Activated T-cell treated with anti-CD3 and anti-CD28 coated beads for 4 hours (primary cell): ENCODE results near the gene GRWD1.

Experiments
- DNase-seq: peaks from one replicate; pipeline ENCODE4 v3.0.0-alpha.2; 2020

Gene GRWD1

DNA sequence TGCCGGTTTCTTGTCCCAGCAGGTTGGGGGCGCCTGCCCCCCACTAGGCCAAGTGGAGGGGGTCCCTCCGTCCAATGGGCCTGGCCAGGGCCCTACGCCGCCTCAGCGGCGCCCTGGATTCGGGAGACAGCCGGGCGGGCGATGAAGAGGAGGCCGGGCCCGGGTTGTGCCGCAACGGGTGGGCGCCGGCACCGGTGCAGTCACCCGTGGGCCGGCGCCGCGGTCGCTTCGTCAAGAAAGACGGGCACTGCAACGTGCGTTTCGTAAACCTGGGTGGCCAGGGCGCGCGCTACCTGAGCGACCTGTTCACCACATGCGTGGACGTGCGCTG is 15.8 kb downstream of the GRWD1 start:
- DNase-seq = no peak

DNA sequence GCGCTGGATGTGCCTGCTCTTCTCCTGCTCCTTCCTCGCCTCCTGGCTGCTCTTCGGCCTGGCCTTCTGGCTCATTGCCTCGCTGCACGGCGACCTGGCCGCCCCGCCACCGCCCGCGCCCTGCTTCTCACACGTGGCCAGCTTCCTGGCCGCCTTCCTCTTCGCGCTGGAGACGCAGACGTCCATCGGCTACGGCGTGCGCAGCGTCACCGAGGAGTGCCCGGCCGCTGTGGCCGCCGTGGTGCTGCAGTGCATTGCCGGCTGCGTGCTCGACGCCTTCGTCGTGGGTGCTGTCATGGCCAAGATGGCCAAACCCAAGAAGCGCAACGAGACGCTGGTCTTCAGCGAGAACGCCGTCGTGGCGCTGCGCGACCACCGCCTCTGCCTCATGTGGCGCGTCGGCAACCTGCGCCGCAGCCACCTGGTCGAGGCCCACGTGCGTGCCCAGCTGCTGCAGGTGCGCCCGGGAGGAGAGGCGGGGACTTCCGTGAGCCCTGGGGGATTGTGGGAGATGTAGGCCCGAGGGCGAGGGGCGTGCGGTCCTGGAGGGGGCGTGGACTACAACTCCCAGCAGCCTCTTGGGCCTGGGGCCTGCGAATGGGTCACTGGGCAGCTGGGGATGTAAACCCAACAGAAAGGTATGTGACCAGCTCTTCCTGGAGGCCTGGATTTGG is 16.3 kb downstream of the GRWD1 start:
- no peak for DNase-seq

DNA sequence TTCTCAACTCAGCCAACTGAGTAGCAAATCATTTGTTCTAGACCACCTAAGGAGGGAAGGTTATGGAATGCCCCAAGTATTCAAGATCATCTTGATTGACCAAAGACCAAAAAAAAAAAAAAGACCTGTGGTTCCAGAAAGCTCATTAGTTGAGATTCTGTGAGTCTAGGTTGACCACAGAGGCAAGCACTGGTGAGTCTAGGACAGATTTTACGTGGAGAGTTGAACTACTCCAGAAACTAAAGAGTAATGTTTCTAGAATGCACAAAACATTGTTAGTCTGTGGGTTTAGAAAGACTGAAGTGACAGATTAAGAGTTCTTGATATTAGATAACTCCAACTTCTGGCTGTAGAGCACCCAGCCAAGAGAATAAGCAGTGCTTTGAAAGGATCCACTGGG is 19.4 kb downstream of the GRWD1 start:
- DNase-seq = no peak

DNA sequence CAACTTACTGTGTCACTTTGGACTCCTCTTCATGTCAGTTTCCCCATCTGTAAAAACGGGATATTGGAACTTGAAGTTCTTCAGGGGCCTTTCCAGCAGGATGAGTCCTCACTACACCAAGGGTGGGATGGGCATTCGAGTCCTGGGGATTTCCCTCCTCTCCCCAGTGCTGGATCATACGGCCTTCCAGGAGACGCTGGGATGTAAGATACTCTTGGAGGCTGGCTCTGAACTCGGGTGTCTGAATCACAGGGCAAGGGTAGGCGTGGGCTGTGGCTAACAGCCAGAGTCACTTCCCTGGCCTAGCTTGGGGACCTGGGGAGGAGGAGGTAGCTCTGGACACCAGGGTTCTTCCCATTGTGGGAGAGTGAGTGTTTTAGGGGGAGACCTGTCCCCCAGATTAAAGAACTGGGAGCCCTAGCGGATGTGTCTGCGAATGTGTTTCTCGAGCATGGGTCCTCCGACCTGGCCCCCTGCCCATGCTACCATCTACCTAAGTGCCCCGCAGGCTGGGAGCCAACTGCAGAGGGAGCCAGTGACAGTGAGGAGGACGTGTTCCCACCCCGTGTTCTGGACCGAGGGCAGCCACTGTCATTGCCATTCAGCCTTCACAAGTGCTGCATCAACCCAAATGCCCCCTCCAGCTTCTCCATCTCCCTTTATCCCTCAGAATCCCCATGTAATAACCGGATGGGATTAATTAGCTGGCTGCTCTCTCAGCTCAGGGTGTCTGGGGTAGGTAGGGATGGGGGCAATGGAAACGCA is 21.0 kb downstream of the GRWD1 start:
- DNase-seq = no peak

DNA sequence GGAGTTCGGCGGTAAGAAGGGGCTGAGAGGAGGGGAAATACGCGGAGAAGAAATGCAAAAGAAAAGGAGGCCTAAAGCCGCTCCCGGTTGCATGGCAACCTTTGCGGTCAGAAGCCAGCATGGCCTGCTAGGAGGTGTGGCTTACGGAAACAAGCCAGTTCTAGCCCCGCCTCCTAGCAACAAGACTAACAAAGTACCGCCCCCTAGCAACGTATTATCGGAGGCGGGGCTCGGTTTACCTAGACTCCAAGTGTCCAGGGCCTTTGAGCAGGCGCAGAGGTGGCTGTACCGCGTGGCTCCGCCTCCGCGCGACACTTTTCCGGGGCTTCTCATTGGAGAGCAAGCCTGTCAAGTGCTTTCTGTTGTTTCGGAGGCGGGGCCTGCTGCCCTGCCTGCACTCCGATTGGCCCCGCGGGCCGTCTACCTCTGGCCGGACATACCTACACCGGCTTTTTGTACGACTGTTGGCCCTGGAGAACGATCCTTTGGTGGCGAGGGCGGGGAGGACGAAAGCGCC is 23.0 kb downstream of the GRWD1 start:
- DNase-seq = peak; percentile 97

DNA sequence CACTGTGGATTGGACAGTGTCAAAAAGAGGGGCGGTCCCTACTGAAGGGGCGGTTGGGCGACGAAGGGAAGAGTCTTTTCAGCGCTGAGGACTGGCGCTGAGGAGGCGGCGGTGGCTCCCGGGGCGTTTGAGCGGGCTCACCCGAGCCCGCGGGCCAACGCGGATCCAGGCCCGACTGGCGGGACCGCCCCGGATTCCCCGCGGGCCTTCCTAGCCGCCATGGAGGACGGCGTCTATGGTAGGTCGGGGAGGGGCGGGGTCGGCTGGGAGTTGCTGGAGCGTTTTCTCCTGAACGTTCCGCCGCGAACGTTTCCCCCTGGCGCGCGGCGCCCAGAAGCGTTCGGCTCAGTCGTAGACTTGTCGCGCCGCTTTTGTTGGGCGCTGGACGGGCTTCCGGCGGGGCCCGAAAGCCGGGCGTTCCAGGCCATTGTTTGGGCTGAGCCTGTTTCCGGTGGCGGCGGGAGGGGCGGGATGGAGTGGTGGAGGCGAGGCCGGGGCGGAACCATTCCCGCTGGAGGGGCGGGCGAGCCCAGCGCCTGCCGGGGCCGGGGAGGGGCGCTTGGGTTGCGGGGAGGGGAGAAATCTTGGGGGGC is 23.6 kb downstream of the GRWD1 start, which contains the start of gene CYTH2:
CYTH2 (plus strand) TSS at position 81 of the 593 bp plus-strand sequence; CDS start at position 220, 139 bp downstream.
- DNase-seq = no peak

DNA sequence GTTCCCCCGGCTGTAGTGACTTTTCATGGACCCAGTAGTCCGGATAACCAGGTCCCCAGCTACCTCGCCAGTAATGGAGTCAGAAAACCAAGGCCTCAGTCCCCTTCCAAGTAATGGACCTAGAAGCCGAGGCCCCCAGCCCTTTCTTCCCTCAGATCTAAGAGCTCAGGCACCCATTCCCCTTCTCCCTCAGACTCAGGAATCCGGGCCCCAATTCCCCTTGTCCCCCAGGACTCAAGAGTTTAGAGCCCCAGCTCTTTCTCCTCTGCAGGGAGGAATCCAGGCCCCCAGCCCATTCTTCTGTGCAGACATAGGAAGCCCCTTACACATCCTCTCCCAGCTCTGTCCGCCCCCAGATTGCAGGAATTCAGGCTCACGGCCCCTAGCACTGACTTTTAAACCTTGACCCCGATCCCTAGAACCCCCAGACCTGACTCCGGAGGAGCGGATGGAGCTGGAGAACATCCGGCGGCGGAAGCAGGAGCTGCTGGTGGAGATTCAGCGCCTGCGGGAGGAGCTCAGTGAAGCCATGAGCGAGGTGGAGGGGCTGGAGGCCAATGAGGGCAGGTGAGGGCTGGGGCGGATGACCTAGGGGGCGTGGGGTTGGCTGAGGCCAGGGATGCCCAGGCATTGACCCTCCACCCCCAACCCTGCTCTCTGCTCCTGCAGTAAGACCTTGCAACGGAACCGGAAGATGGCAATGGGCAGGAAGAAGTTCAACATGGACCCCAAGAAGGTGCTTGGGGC is 24.3 kb downstream of the GRWD1 start:
- DNase-seq = no peak

DNA sequence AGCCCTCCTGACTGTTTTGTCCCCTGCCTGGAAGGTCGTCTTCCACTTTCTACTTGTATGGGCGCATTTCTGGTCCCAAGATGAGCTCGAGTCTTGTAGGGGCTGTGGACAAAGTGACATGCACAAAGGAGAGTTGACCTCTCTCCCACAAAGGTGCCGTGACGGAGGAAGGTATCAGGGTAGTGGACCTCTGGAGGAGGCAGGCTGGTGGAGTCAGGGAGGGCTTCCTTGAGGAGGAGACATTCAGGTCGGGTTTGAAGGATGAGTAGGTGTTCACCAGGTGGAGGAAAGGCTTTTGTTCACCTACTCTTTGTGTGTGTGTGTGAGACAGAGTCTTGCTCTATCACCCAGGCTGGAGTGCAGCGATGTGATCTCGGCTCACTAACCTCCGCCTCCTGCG is 25.1 kb downstream of the GRWD1 start:
- DNase-seq = no peak

DNA sequence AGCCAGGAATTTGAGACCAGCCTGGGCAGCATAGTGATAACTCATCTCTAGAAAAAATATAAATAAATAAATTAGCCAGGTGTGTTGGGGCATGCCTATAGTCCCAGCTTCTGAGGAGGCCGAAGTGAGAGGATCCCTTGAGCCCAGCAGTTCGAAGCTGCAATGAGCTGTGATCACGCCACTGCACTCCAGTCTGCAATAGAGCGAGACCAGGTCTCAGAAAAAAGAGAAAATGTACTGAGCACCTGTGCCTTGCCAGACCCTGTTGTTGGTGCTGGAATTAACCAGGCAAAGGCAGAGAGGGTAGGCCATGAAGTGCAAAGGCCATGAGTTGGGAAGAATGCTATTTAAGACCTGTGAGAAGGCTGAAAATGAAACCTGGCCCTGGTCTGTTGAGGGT is 26.1 kb downstream of the GRWD1 start:
- DNase-seq = no peak

DNA sequence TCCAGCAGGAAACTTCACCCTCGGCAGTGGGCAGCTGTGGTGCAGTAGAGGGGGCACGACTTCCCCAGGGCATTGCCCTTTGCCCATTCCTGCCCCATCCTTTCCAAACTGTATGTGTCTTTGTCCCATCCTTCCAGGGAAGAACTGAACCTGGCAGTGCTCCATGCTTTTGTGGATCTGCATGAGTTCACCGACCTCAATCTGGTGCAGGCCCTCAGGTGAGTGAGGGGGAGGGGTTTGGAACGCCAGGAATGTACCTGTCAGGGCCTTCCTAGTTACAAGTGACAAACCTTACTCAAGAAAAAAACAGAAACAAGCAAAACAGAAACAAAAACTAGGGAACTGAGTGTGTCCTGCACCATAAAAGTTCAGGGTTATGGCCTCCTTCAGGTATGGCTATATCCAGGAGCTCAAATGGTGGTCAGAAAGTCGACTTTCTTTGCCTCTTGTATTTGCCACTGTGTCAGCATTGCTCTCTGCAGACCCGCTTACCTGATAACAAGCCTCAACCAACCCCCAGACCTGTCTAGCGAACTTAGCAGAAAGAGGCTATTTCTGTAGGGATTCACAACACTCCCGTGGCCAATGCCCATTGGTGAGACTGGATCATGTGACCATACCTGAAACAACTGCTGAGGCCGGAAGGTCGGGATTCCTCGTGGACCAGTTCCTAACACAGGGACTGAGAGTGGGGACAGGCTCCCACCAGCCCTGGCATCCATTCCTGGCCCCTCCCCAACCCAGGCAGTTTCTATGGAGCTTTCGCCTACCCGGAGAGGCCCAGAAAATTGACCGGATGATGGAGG is 27.6 kb downstream of the GRWD1 start:
- no peak for DNase-seq

DNA sequence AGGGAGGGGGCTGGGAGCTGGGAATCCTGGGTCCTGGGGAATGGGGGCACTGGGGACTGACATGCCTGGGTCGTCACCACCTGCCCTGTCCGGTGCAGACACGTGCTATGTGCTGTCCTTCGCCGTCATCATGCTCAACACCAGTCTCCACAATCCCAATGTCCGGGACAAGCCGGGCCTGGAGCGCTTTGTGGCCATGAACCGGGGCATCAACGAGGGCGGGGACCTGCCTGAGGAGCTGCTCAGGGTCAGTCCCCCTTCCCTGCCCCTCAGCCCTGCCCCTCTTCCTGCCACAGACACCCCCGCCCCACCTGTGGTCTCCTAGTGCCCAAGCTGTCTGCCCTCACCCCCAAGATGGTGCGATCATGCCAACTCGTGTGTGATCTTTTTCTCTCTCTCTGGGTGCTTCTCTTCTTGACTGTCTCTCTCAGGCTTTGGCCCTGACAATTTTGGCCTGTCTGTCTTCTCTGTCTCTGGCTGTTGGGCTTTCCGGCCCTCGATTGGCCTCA is 28.4 kb downstream of the GRWD1 start:
- no peak for DNase-seq

DNA sequence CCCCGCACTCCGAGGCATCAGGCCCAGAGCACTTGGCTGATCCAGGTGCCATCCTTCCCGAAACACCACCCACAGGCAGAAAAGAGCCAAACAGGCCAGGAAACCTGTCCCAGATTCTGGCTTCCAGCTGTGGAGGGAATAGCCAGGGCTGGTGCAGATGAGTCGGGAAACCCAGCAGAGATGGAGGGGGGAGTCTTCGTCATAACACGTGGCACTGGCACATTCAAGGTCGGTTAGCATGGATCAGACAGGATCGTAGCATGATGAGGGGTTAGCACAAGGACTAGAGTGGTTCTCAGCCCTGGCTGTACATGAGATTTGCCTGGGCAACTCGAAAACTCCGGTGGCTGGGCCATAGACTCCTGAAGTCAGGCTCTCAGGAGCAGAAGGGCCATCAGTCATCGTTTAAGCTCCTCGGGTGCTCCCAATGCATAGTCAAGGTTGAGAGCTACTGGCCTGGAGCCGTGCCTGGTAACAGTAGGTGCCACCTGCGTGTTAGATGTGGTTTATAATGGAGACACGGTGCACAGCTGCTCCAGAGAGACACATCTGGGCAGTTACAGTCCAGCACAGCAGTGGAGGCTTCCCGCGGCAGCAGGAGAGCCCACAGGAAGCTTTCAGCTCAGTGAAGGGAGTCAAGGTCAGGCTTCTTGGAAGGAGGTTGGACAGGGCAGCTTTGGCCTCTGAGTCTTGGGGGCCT is 29.7 kb downstream of the GRWD1 start:
- no peak for DNase-seq

DNA sequence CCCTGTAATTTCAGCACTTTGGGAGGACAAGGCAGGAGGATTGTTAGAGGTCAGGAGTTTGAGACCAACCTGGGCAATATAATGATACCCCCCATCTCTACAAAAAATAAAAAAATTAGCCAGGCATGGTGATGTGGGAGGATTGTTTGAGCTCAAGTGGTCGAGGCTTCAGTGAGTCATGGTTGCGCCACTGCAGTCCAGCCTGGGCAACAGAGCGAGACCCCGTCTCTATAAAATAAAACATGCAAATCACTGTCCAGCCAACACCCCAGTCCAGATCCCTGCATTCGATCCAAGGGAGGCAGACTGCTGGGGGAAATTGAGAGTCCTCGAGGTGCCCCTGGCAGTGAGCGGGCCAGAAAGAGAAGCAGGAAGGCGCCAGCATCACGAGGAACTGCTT is 30.4 kb downstream of the GRWD1 start:
- no peak for DNase-seq

DNA sequence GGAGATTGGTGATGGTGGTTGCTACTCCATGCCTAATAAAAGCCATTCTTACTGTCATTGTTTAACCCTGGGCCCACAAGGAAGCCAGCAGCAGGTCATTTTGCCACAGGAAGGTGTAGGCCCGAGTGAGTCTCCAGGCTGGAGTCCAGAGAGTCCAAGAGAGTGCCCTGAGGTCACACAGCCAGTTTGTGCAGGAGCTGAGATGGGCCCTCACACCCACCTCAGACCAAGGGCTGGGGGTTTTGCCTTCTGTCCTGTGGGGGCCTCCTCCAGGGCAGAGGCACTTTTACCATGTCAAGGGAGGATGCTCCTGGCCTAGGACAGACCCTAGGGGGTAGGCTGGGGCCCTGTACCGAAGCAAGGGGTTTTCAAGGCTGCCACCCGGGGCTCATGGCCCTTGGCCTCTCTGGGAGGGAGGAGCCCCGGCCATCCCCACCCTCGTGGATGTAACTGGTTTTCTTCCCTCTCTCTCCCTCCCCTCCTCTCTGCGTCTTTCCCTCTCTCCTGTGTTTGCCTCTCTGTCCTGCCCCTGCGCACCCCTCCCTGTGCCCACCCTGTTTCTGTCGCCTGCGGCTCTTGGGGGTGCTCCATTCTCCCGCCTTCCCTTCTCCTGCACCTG is 31.4 kb downstream of the GRWD1 start:
- no peak for DNase-seq

DNA sequence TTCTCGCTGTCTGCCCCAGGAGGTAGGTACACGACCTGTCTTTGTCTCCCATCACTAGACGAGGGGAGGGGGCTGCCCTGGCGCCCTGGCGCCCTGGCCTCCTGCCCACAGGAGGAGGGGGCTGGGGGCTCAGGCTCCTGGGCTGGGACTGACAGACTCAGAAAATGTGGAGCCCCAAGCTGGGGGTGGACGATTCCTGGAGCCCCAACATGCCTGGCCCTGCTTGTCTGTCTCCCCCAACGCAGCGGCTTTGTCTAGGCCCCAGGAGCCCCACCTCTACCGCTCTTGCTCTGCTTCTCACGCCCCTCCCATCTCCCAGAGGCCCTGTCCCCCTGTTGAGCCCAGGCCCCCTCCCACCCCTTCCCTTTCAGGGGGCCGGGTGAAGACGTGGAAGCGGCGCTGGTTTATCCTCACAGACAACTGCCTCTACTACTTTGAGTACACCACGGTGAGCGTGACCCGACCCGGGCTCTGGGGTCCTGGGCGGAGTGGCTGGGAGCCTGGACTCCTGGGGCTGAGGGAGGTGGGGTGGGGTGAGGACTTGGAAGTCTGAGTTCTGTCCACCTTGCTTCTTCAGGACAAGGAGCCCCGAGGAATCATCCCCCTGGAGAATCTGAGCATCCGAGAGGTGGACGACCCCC is 32.0 kb downstream of the GRWD1 start:
- no peak for DNase-seq

DNA sequence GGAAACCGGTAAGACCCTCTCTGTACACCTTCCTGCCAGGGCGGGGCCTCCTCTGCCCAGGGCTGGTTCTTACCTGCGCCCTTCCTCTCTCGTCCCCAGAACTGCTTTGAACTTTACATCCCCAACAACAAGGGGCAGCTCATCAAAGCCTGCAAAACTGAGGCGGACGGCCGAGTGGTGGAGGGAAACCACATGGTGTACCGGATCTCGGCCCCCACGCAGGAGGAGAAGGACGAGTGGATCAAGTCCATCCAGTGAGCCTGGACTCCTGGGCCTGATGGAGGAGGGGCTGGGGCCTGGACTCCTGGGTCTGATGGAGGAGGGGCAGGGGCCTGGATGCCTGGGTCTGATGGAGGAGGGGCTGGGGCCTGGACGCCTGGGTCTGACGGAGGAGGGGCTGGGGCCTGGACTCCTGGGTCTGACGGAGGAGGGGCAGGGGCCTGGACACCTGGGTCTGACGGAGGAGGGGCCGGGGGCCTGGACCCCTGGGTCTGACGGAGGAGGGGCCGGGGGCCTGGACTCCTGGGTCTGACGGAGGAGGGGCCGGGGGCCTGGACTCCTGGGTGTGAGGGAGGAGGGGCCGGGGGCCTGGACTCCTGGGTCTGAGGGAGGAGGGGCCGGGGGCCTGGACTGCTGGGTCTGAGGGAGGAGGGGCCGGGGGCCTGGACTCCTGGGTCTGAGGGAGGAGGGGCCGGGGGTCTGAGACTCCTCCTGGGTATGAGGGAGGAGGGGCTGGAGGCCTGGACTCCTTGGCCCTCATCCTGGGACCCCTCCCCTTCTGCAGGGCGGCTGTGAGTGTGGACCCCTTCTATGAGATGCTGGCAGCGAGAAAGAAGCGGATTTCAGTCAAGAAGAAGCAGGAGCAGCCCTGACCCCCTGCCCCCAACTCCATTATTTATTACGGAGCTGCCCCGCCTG is 32.8 kb downstream of the GRWD1 start:
- DNase-seq = no peak

DNA sequence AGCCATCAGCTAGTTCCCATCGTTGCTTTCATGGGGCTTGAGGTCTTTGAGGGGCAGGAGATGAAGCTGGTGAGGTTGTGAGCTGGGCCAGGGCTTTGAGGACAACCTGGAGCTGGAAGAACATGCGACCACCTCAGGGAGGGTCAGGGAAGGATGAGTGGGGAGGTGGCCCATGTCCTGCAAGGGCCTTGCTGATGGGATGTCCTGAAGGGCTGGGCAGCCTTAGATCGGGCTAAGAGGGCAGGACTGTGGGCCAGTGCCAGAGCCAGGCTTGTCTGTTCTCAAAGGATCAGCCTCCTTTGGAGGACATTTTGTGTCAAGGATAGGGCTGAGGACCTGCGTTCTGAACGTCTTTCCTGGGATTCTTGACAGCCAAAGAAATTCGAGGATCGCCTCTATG is 33.9 kb downstream of the GRWD1 start:
- no peak for DNase-seq

DNA sequence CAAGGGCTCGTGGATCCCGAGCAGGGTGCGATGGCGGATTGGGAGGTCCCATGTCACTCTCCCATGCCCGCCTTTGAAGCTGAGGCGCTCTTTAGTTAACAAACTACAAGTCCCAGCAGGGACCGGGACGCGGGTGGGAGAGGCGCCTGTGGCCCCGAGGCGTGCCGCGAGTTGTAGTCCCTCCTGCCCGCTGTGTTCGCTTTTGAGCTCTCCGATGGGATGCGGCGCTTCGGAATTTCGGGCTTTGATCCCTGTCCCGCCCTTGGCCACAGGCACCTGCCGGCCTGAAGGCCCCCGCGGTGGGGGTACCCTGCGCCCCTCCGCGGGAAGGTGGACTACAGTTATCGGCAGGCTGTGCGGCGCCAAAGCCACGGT is 34.4 kb downstream of the GRWD1 start:
- DNase-seq = no peak
